GM12891 (cell line): ENCODE data around the gene UGT1A8.

ENCODE experiments used
- POLR2A ChIP-seq: IDR thresholded peaks from 2 replicates; pipeline ENCODE4 v1.6.1; 2011; ENCODE audit warnings: low read depth, low read length, control low read depth
- POLR2AphosphoS5 ChIP-seq: IDR thresholded peaks from 2 replicates; pipeline ENCODE4 v1.6.1; 2011; ENCODE audit warnings: low read depth, low read length, control low read depth
- SPI1 ChIP-seq: IDR thresholded peaks from 2 replicates; pipeline ENCODE4 v1.6.1; 2011; ENCODE audit warnings: low read depth, low read length, control low read depth
- TAF1 ChIP-seq: IDR thresholded peaks from 2 replicates; pipeline ENCODE4 v1.6.1; 2011; ENCODE audit warnings: low read depth, low read length, control low read depth

DNA sequence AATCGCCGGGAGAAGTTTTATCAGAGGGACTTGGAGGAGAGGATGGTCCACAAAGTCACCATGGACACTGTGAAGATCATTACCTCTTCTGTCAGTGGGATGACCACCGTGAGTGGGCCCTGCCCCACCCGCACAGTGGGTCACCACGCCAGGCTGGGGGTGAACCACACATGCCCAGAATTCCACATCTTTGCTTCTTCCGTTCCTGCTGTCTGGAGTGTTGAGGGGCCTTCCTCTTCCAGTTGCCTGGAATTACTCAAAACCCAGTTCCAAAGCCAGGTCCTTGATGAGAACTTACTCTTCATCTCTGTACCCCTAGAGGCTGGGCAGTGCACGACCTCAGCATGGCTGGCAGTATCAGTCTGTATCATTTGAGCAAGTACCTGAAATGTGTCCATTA, 182.8 kb downstream of the UGT1A8 start:
- no peak for TF ChIP-seq POLR2A
- TF ChIP-seq POLR2AphosphoS5: no peak
- TF ChIP-seq SPI1: no peak
- no peak for TF ChIP-seq TAF1
